GM12864 (cell line): ENCODE data around the gene ANAPC2.

ENCODE experiments used
- DNase-seq: peaks from one replicate; pipeline ENCODE4 v3.0.0-alpha.2; 2011; ENCODE audit warnings: low read depth
- H3K4me3 ChIP-seq: 2 replicates; pipeline ENCODE4 v1.5.1; 2011; ENCODE audit warnings: mild to moderate bottlenecking, low read depth, low read length, control low read depth
- TF ChIP-seq, protein P1 (sequence below): IDR thresholded peaks from 2 replicates; pipeline ENCODE4 v1.5.1; 2011; ENCODE audit warnings: low read depth, mild to moderate bottlenecking, moderate library complexity, low read length, control low read depth, inconsistent platforms; ENCODE audit errors: missing control alignments

The ANAPC2 gene

DNA sequence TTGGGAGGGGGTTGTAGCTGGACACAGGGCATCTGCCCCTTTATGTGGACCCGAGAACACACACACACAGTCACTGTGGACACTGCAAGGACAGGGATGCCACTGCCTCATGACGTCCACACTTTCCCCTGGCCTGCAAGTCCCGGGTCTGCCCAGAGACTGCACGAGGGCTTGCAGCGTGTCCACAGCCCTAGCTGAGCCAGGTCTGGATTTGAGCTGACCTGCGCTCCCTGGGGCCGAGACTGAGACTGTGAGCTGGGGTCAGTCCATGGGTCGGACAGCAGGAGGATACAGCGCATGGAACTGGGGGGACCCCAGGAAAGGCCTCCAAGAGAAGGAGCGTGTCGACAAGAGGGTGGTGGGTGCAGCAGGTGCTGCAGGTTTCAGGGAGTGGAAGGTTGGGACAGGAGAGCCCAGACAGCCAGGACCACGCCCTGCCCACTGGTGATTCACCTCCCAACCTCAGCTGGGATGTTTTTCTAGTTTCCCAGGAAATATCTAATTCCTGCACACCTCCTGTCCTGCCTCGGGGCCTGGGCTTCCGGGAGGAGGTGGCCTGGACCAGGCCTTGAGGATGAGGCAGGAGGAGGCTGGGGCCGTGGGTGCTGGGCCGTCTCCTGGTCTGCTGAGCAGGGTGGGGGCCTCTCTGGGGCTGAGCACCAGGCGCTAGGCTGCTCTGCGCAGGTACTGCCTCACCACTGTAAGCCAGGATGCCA, 38.1 kb upstream of the ANAPC2 start:
- no peak overlapping the region for H3K4me3 ChIP-seq
- TF ChIP-seq, protein P1, sequence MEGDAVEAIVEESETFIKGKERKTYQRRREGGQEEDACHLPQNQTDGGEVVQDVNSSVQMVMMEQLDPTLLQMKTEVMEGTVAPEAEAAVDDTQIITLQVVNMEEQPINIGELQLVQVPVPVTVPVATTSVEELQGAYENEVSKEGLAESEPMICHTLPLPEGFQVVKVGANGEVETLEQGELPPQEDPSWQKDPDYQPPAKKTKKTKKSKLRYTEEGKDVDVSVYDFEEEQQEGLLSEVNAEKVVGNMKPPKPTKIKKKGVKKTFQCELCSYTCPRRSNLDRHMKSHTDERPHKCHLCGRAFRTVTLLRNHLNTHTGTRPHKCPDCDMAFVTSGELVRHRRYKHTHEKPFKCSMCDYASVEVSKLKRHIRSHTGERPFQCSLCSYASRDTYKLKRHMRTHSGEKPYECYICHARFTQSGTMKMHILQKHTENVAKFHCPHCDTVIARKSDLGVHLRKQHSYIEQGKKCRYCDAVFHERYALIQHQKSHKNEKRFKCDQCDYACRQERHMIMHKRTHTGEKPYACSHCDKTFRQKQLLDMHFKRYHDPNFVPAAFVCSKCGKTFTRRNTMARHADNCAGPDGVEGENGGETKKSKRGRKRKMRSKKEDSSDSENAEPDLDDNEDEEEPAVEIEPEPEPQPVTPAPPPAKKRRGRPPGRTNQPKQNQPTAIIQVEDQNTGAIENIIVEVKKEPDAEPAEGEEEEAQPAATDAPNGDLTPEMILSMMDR = no peak
- no peak for DNase-seq

DNA sequence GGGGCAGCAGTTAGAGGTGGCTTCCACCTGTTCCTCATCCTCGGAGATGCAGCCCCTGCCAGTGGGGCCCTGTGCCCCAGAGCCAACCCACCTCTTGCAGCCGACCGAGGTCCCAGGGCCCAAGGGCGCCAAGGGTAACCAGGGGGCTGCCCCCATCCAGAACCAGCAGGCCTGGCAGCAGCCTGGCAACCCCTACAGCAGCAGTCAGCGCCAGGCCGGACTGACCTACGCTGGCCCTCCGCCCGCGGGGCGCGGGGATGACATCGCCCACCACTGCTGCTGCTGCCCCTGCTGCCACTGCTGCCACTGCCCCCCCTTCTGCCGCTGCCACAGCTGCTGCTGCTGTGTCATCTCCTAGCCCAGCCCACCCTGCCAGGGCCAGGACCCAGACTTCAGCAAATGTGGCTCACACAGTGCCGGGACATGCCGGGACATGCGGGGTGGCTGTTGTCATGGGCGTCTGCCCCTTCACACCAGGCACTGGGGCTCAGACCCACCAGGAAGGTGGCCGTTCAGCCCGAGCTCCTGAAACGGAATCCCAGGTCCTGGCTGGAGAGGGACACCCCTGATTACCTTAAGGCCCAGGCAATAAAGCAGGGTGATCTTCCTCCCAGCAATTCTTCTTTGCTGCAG, 37.5 kb upstream of the ANAPC2 start:
- TF ChIP-seq, protein P1 = no peak
- H3K4me3 ChIP-seq = no peak overlapping the region
- no peak for DNase-seq

DNA sequence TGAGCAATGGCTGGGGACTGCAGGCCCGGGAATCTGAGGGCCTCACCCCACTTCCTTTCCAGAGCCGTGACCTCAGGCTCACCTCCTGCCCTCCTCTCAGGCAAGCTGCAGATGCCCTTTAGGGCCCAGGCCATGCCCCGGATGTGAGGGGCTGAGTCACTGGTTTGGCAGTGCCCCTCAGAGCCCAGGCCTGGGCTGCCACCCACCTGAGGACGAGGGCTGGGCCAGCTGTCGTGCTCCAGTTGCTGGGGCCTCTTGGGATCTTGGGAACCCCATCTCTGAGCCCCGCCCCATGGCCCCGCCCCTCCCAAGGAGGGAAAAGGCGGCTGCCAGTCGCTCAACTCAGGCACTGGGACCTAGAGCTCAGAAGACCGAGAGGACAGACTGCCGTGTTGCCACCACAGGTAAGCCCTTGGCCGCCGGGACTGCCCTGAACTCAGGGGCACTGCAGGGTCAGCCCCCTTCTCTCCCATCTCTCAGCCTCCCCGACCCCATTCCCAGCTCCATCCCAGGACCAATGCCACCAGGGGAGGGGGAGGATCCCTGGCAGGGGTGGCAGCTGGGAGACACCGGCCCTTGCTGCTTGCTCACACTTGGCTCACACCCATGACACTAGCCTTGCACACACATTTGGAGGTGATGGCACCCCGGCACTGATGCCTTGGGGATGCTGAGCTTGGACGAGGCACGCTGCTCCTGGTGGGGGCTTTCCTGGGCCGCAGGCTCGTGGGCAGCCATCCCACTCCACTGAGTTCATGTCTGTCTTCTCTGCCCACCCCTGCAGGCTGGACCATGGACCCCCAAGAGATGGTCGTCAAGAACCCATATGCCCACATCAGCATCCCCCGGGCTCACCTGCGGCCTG, 36.7 kb upstream of the ANAPC2 start, which contains the start of gene CYSRT1:
TSS of gene CYSRT1 (plus strand) at position 345 of the 865 bp plus-strand sequence. CDS start at position 793, 448 bp downstream.
- no peak for DNase-seq
- TF ChIP-seq, protein P1 = no peak
- peak within 1 kb of the TSS; percentile 88 for H3K4me3 ChIP-seq

DNA sequence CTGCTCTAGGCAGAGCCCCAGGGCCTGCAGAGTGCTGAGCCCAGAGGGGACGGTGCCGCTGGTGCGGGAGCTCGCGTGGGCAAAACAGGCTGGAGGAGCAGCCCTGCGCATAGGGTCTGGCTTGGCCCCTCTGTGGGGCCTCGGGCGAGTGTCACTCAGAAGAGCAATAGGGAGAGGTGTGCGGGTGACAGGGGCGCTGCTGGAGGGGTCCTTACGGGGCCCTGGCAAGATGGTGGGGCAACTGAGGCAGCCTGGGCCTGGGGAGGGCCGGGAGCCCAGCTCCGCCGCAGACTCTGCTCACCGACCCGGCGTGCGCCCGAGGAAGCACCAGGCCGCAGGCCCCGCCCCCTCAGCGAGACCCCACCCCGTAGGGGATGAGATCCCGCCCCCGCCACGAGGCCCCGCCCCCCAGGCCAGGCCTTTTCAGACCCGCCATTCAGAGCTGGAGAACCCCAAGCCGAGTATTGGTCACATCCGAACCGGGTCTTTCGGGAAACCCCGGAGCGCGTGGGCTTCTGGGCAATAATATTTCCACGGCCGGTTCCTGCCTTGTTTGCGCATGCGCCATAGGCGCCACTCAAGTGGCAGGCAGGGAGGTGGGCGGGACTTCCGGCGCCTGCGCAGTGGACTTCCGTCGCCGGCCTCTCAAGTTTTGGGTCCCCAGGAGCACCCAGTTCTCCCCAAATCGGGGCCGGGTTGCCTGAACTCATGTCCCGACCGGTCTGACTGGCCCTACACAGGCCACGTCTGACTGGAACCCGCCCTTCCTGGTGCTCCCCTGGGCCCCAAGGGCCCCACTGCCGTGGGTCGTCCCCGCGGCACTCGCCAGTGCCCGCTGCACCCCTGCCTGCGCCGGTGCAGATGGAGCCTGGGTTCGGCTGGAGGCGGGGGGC, 35.0 kb upstream of the ANAPC2 start:
- peak overlapping the region; percentile 88 for H3K4me3 ChIP-seq
- DNase-seq = peak; percentile 97
- TF ChIP-seq, protein P1 = no peak

DNA sequence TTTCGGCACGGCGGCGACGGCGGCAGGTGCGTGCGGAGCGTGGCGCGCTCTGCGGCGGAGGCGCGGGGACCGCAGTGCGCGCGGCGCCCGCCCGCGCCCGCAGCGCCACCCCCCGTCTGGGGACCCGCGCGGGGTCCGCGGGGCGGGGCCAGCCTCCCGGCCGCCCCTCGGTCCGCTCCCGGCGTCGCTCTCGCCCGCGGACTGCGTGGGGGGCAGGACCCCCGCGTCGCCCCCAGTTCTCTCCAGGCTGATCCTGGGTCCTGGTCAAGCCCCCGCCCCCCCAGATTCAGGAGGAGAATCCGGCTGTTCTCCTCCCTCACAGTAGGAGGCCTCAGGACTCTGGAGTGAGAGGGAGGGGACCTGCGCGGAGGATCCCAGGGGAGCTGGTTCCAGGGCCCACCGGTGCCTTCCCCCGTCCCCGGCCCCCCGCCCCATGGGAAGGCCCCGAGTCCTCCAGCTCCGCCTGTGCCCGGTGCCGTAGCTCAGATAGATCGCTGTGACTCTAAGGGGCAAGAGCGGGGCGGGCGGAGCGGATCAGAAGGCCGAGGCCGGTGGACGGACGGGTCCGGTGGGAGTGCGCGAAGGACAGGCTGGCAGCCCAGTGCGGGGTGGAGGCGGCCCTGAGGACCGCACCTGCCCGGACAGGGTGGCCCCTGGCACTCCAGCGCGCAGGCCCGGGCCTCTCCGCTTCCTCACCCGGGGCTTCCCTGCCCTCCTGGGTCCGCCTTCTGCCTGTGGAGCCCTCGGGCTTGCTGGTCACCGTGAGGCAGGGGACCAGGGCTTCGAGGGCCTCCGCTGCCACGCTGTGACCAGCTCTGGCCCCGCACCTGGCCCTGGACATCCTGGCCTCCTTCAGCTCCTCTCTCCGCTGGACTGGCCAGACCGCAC, 34.1 kb upstream of the ANAPC2 start, which contains the start of gene RNF208:
TSS of gene RNF208 (minus strand) at position 51 of the 888 bp plus-strand sequence. CDS start 1,028 bp downstream, outside the sequence.
- no peak for DNase-seq
- TF ChIP-seq, protein P1 = no peak
- H3K4me3 ChIP-seq = peak within 1 kb of the TSS; percentile 61
